Activated T-helper 1 cell treated with Interleukin-2 at 50 U/mL for 16 hours (primary cell): ENCODE measurements around the gene AGMO.

Source experiments
- DNase-seq: peaks from one replicate; pipeline ENCODE4 v3.0.0-alpha.2; 2020; ENCODE audit warnings: low read depth

Gene AGMO

GRCh38 chr7:15218261-15218660 is 343.6 kb downstream of the AGMO start:
- DNase-seq: no peak

DNA sequence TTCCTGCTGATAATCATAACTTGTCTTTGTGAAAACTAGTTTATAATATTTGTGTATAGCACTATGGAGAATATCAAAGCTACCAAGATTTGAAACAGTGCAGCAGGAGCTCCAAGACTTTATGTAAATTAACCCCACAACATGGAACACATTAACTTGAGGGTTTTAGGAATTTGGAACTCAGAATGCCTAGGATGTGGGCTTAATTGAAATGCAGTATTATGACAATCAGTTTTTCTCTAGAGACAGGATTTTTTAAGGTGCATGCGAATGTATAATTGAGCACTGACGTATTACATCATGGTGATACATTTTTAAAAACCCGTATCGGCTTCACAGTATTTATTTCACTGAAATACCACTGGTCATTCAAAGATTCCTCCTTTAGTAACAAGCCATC is 346.2 kb downstream of the AGMO start:
- DNase-seq: no peak

GRCh38 chr7:15214976-15215375 is 346.8 kb downstream of the AGMO start:
- no peak for DNase-seq

DNA sequence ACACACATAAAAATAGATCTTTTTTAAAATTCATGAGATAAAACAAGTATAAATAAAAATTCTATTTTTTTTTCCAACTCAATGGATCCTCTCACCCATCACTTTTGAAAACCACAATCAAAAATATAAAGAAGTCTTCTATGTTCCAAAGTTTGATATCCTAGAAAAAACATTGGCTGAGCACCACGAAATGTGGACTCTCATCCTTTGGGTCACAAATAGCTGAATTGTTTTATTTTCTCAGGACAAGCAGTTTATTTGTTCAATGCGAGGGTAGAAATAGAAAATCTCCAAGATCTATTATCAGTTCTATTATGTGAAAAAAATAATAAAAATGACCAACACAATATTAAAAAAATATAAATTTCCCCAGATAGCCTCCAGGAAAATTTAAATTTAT is 348.7 kb downstream of the AGMO start:
- no peak for DNase-seq

- DNase-seq: no peak
Measured at GRCh38 chr7:15209429-15209828, 352.4 kb downstream of the AGMO start.

- no peak for DNase-seq
Measured at GRCh38 chr7:15204421-15204820, 357.4 kb downstream of the AGMO start.

DNA sequence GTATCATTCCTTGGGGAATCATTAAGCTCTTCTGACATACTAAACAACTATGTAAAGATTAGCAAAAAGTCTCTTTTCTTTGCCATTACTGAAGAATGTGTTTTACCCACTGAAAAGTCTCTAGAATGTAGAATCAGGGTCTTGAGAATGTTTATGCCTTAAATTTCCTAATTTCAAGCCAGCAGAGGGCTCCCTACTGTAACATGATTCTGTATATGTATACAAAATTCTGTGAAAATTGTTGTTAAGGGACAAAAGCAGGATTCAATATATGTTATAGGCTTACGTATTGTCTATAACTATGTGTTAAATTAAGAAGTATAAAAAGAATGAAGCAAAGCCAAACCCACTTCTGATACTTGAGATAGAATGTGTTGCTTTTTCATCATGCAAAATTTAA is 362.3 kb downstream of the AGMO start:
- DNase-seq: no peak

GRCh38 chr7:15197042-15197977 is 364.5 kb downstream of the AGMO start:
- no peak for DNase-seq

DNA sequence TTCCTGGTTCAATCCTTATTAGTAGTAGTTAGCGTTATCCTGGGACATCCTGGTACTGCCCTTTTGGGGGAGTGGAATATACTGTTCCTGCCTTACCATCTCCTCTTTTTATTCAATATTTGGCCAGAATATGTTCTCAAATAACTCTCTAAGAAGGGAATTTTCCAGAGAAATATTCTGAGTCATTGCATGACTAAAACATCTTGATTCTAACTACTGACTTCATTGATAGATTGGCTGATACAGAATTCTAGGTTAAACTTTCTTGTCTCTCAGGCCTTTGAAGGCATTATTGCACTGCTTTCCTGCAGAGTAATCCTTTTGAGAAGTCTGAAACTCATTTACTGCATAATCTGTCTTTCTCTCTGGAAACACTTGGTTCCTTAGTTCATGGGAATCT is 383.8 kb downstream of the AGMO start:
- no peak for DNase-seq

DNA sequence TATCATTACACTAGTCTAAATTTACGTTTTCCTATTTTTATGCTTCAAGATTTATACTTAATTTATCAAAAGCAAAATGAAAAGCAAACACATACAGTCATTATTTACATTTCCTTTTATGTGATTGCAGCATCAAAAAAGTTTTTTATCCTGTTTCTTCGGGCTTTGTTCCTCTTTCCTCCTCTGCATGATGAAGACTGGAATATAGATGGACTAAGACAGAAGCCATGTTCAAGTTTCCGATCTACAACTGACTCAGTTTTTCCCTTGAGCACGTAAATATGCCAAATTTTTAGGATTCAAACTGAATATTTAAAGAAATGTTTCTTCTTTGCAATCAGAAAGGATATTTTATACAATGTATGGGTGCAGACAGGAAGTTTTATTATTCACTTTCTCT is 385.7 kb downstream of the AGMO start:
- no peak for DNase-seq

DNA sequence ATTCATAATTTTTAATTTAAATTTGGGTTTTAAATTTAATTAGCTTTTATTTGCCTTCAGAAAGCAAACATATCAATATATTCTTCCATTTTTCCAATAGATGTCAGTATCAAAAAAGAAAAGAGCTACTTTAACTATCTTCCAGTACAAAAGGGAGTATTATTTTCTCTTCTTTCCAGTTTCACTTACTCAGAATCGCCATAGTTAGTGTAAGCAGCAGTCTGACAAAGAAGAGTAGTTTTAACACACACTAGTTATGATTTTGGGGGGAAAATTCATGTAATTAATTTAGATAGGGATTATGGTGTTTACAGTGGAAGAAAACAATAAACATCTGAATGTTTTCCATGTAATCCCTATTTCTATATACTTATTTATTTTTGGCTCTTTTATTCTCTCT is 386.7 kb downstream of the AGMO start:
- DNase-seq: no peak

GRCh38 chr7:15174485-15174884 is 387.3 kb downstream of the AGMO start:
- no peak for DNase-seq

GRCh38 chr7:15168489-15168888 is 393.3 kb downstream of the AGMO start:
- no peak for DNase-seq

- no peak for DNase-seq
Measured at GRCh38 chr7:15167912-15168311, 393.9 kb downstream of the AGMO start.

DNA sequence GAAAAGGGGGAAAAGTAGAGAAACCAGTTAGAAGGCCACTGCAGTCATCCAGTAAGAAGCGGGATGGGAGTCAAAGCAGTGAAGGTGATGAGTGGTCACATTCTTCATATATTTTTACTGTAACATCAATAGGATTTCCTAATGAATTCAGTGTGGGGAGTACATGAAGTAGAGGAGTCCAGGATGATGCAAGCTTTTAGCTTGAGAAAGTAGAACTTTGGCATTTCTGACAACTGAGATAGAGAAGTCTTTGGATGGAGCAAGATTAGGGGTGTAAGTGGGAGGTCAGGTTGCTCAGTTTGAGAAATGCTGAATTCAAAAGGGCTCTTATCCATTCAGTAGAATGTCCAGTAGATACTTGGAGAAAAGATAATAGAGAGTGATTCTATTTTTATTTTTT is 395.2 kb downstream of the AGMO start:
- DNase-seq: no peak

DNA sequence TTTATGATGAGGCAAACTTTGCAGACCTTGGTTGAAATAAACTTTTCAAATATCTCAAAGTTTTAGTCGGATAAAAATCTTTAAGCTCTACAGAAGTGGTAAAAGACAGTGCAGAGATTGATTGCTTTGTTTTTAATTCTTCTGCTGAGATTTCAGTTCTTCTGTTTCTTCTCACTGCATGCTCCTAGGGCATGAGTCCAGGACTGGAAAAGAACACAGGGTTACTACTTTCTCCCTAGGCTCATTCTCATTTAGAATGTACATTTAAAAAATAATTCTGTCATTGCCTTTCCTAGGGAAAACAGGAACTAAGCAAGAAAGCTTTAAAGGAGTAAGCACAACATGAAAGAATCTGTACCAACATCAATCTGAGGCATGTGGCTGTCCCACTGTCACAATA is 402.6 kb downstream of the AGMO start:
- no peak for DNase-seq

GRCh38 chr7:15158141-15158810 is 403.5 kb downstream of the AGMO start:
- DNase-seq: no peak
